Measurements from ENCODE around the gene TMSB15C.

GRCh38 chrX:104045642-104046041, 30.4 kb downstream of the TMSB15C start:
- TF ChIP-seq EZH2phosphoT487 (IDR thresholded peaks at IDR 0.05; ENCODE audit: borderline replicate concordance) = no peak
- TF ChIP-seq, protein P1, sequence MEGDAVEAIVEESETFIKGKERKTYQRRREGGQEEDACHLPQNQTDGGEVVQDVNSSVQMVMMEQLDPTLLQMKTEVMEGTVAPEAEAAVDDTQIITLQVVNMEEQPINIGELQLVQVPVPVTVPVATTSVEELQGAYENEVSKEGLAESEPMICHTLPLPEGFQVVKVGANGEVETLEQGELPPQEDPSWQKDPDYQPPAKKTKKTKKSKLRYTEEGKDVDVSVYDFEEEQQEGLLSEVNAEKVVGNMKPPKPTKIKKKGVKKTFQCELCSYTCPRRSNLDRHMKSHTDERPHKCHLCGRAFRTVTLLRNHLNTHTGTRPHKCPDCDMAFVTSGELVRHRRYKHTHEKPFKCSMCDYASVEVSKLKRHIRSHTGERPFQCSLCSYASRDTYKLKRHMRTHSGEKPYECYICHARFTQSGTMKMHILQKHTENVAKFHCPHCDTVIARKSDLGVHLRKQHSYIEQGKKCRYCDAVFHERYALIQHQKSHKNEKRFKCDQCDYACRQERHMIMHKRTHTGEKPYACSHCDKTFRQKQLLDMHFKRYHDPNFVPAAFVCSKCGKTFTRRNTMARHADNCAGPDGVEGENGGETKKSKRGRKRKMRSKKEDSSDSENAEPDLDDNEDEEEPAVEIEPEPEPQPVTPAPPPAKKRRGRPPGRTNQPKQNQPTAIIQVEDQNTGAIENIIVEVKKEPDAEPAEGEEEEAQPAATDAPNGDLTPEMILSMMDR (IDR thresholded peaks at IDR 0.05 in 2 of 3, conservative IDR thresholded peaks at IDR 0.05 in 1 of 3; ENCODE audit: borderline replicate concordance in 1 of 3, insufficient read depth in 1 of 3, low read depth in 2 of 3, low read length in 2 of 3) = no peak
- TF ChIP-seq TCF7L2 (IDR thresholded peaks at IDR 0.05; ENCODE audit: borderline replicate concordance, extremely low read depth, insufficient read depth, insufficient read length) = no peak
- no peak for TF ChIP-seq EZH2 (IDR thresholded peaks at IDR 0.05)
- no peak for TF ChIP-seq POLR2AphosphoS5 (IDR thresholded peaks at IDR 0.05; ENCODE audit: low read depth, low read length)
- TF ChIP-seq YY1 (IDR thresholded peaks at IDR 0.05; ENCODE audit: extremely low read depth, insufficient replicate concordance, low read depth, low read length) = no peak
- TF ChIP-seq MAX (IDR thresholded peaks at IDR 0.05) = no peak

Data from HCT116 (cell line).